Measurements from ENCODE around the gene INSYN2A.

DNA sequence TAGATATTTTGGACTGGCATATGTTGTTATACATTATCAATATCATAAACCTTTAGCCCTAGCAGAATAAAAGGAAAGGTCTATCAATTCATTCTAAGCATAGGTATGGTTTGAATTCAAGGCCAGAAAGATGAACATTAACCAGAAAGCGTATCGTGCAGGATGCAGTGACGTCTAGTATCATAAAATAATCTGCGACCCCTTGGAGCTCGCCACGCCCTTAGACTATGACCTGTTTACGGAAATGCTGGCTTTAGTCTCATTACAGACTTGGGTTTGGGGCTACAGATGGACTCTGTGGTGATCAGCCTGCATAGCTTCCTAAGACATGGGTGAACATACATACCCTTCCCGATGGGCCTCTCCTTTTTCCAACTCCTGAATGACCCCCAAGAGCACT lies 21.5 kb downstream of the INSYN2A start:
- TF ChIP-seq POLR2AphosphoS5 (IDR thresholded peaks at IDR 0.05; ENCODE audit: borderline replicate concordance, low read depth, low read length) (no peak), FOXP2 (optimal IDR thresholded peaks at IDR 0.05; ENCODE audit: control extremely low read depth, extremely low read length, insufficient read depth) (no peak), EZH2 (IDR thresholded peaks at IDR 0.05) (no peak)

Data from SK-N-MC (cell line).